ENCODE measurements around the gene GNAT2.

Gene GNAT2

GRCh38 chr1:109609881-109610280, 9.5 kb downstream of the GNAT2 start (continued):
- TF ChIP-seq ZBTB11 (tag by site-specific recombination; conservative IDR thresholded peaks at IDR 0.05; ENCODE audit: low read depth) (no peak), ZBTB21 (tag by site-specific recombination; IDR thresholded peaks at IDR 0.05) (no peak), TCF7L2 (IDR thresholded peaks at IDR 0.05; ENCODE audit: borderline replicate concordance, low read depth, low read length) (no peak)

- no peak for TF ChIP-seq ZNF544 (tag by site-specific recombination; IDR thresholded peaks at IDR 0.05)
- TF ChIP-seq WT1 (tag by site-specific recombination; IDR thresholded peaks at IDR 0.05) = no peak
- TF ChIP-seq OSR2 (tag by site-specific recombination; IDR thresholded peaks at IDR 0.05) = no peak
- no peaks in the 10 kb centered on the region for H3K36me3 ChIP-seq (ENCODE audit: control insufficient read depth in 2 of 2, insufficient read depth in 1 of 2, low read length in 2 of 2)
- no peak overlapping the region for H3K27ac ChIP-seq (ENCODE audit: extremely low read depth, low read depth, low read length)
- no peaks in the 10 kb centered on the region for H3K9me3 ChIP-seq (ENCODE audit: control insufficient read depth, insufficient read depth, low read depth, low read length)
- H3K4me1 ChIP-seq (ENCODE audit: control insufficient read depth, insufficient read depth, low read length) = no peaks in the 10 kb centered on the region
- ChIA-PET CTCF (interaction anchor here (0.6 to 1.5 kb wide), 5 partner anchors 12 to 440 kb away, joined by 3 to 4 read pairs (median 3); no protein-coding TSS in a partner anchor), POLR2A (interaction anchor here (0.9 kb wide), 1 partner anchor 56 kb away, joined by 3 read pairs; the partner anchor contains the start of gene GNAI3)
- H3K4me3 ChIP-seq (ENCODE audit: low read depth, low read length) = no peak overlapping the region
Measured at GRCh38 chr1:109605381-109605780, 14.0 kb downstream of the GNAT2 start.

DNA sequence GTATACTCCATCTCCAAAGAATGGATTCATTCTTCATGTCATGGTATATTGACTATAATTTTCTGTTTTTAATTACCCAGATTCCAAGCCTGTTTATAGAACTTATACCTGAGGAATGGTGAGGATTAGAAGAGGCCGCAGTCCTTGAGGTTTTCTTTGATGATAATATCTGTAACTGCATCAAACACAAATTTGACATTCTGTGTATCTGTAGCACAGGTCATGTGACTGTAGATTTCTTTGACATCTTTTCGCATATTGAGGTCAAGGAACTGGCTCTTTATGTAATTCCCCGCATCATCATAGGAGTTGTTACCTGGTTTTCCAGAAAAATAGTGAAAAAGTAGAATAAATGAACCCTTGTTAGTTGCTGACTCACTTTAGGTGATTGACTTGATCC, 16.2 kb downstream of the GNAT2 start:
- Histone ChIP-seq H3K4me3 (ENCODE audit: low read depth, low read length) (no peak overlapping the region), H3K36me3 (ENCODE audit: control insufficient read depth in 2 of 2, insufficient read depth in 1 of 2, low read length in 2 of 2) (peaks cover 0 to 5% of the 10 kb centered on the region in 2 experiments; a peak in 1 of 3 replicates), H3K4me1 (ENCODE audit: control insufficient read depth, insufficient read depth, low read length) (no peaks in the 10 kb centered on the region), H3K27ac (ENCODE audit: extremely low read depth, low read depth, low read length) (no peak overlapping the region), H3K9me3 (ENCODE audit: control insufficient read depth, insufficient read depth, low read depth, low read length) (no peaks in the 10 kb centered on the region)
- ChIA-PET POLR2A (interaction anchor here (0.9 kb wide), 1 partner anchor 55 kb away, joined by 3 read pairs; the partner anchor contains the start of gene GNAI3), CTCF (no interaction called here)
- no peak for TF ChIP-seq ZNF501 (tag by site-specific recombination; IDR thresholded peaks at IDR 0.05)
- TF ChIP-seq ZNF18 (tag by site-specific recombination; IDR thresholded peaks at IDR 0.05) = no peak
- no peak for TF ChIP-seq ZNF624 (tag by site-specific recombination; IDR thresholded peaks at IDR 0.05)
- TF ChIP-seq INSM2 (tag by site-specific recombination; IDR thresholded peaks at IDR 0.05) = no peak
- TF ChIP-seq ZNF354C (tag by site-specific recombination; IDR thresholded peaks at IDR 0.05; ENCODE audit: borderline replicate concordance, low read depth) = no peak

- TF ChIP-seq ZNF600 (tag by site-specific recombination; IDR thresholded peaks at IDR 0.05) (peak; percentile 71), CTCF (tag by site-specific recombination; IDR thresholded peaks at IDR 0.05) (0 out of 2 replicates have a peak, but pooled peaks have one; percentile 11), ZNF529 (tag by site-specific recombination; IDR thresholded peaks at IDR 0.05; ENCODE audit: insufficient replicate concordance) (no peak)
- no peaks in the 10 kb centered on the region for H3K4me1 ChIP-seq (ENCODE audit: control insufficient read depth, insufficient read depth, low read length)
- ChIA-PET POLR2A (no interaction called here), CTCF (interaction anchor here (0.6 to 1.2 kb wide), 4 partner anchors 33 to 493 kb away, joined by 3 to 5 read pairs (median 3); no protein-coding TSS in a partner anchor)
- no peaks in the 10 kb centered on the region for H3K9me3 ChIP-seq (ENCODE audit: control insufficient read depth, insufficient read depth, low read depth, low read length)
- peaks cover 3 to 32% of the 10 kb centered on the region in 2 experiments; a peak in 2 of 3 replicates for H3K36me3 ChIP-seq (ENCODE audit: control insufficient read depth in 2 of 2, insufficient read depth in 1 of 2, low read length in 2 of 2)
- H3K4me3 ChIP-seq (ENCODE audit: low read depth, low read length) = no peak overlapping the region
- no peak overlapping the region for H3K27ac ChIP-seq (ENCODE audit: extremely low read depth, low read depth, low read length)
Measured at GRCh38 chr1:109598655-109599054, 20.8 kb downstream of the GNAT2 start.
